HG03097 (cell line): ENCODE data around the gene ABCF3.
"Not testable (repeated sequence)": the region's sequence is repeated elsewhere in the genome, so short reads cannot be mapped to it uniquely, and the experiment has no call there.

Experiments used
- ATAC-seq: cut with Tn5 transposase; IDR thresholded peaks from one replicate; pipeline ENCODE4 v1.9.1; 2021; ENCODE audit not compliant: unreplicated experiment, low FRiP score

ABCF3 gene

GRCh38 chr3:184186184-184186901 lies at the start of gene ABCF3:
TSS of gene ABCF3 (plus strand) at chr3:184186199. CDS start at chr3:184186208, 9 bp downstream.
- peak; percentile 2 for ATAC-seq

- ATAC-seq = no peak
Measured at GRCh38 chr3:184140436-184140835, 45.6 kb upstream of the ABCF3 start.

- ATAC-seq = no peak
Measured at GRCh38 chr3:184142199-184142598, 43.8 kb upstream of the ABCF3 start.

GRCh38 chr3:184143327-184143726 lies 42.7 kb upstream of the ABCF3 start:
- ATAC-seq = no peak

GRCh38 chr3:184144505-184144904 lies 41.5 kb upstream of the ABCF3 start:
- no peak for ATAC-seq

- ATAC-seq = no peak
Measured at GRCh38 chr3:184145111-184145524, 40.9 kb upstream of the ABCF3 start.

- ATAC-seq = no peak
Measured at GRCh38 chr3:184145751-184146270, 40.2 kb upstream of the ABCF3 start.

GRCh38 chr3:184148076-184148475 lies 37.9 kb upstream of the ABCF3 start:
- no peak for ATAC-seq

GRCh38 chr3:184149123-184149522 lies 36.9 kb upstream of the ABCF3 start:
- ATAC-seq = no peak

GRCh38 chr3:184149770-184150169 lies 36.2 kb upstream of the ABCF3 start:
- ATAC-seq = not testable (repeated sequence)

- peak; percentile 76 for ATAC-seq
Measured at GRCh38 chr3:184154885-184155643, 30.9 kb upstream of the ABCF3 start, which contains the start of gene DVL3. TSS of gene DVL3 (plus strand) at chr3:184155377. CDS start at chr3:184155636, 259 bp downstream.

- peak; percentile 9 for ATAC-seq
Measured at GRCh38 chr3:184155644-184156521, 30.1 kb upstream of the ABCF3 start.

- ATAC-seq = no peak
Measured at GRCh38 chr3:184156522-184156955, 29.5 kb upstream of the ABCF3 start.

- ATAC-seq = no peak
Measured at GRCh38 chr3:184157206-184157605, 28.8 kb upstream of the ABCF3 start.

- no peak for ATAC-seq
Measured at GRCh38 chr3:184158404-184158803, 27.6 kb upstream of the ABCF3 start.

GRCh38 chr3:184160456-184160855 lies 25.5 kb upstream of the ABCF3 start:
- ATAC-seq = no peak

GRCh38 chr3:184162571-184163070 lies 23.4 kb upstream of the ABCF3 start:
- ATAC-seq = not testable (repeated sequence)

GRCh38 chr3:184164648-184165330 lies 21.2 kb upstream of the ABCF3 start:
- ATAC-seq = no peak

- no peak for ATAC-seq
Measured at GRCh38 chr3:184165543-184165942, 20.5 kb upstream of the ABCF3 start.

- no peak for ATAC-seq
Measured at GRCh38 chr3:184166671-184167070, 19.3 kb upstream of the ABCF3 start.
